Neutrophil (primary cell): ENCODE results near the gene KLHL29.

Source experiments
- H3K27ac ChIP-seq: fragments of 200-600 bp; sonication (generic); 2 replicates; pipeline ENCODE4 v1.5.1; 2016; ENCODE audit warnings: mild to moderate bottlenecking, moderate library complexity
- H3K27me3 ChIP-seq: fragments of 200-600 bp; sonication (generic); 2 replicates; pipeline ENCODE4 v1.6.0; 2016; ENCODE audit warnings: mild to moderate bottlenecking
- H3K36me3 ChIP-seq: fragments of 200-600 bp; sonication (generic); 2 replicates; pipeline ENCODE4 v1.5.1; 2017
- H3K4me1 ChIP-seq, 2 experiments: fragments of 200-600 bp in 1 of 2; sonication (generic) in 1 of 2; 1 replicate in 1 of 2; 2 replicates in 1 of 2; pipeline versions ENCODE4 v1.5.1 to v1.6.1; 2013 to 2016; ENCODE audit warnings: low read depth in 1 of 2, low read length in 1 of 2, mild to moderate bottlenecking in 1 of 2, moderate library complexity in 1 of 2; ENCODE audit not compliant: control insufficient read depth in 1 of 2, insufficient read depth in 1 of 2
- H3K4me3 ChIP-seq, 2 experiments: fragments of 200-600 bp in 1 of 2; sonication (generic) in 1 of 2; 1 replicate in 1 of 2; 2 replicates in 1 of 2; pipeline ENCODE4 v1.5.1; 2013 to 2016; ENCODE audit warnings: low read depth in 1 of 2, low read length in 1 of 2, mild to moderate bottlenecking in 1 of 2, moderate library complexity in 1 of 2
- H3K9me3 ChIP-seq: fragments of 200-600 bp; sonication (generic); 2 replicates; pipeline ENCODE4 v1.5.1; 2016
- TF ChIP-seq, protein P1 (sequence below): fragments of 200-600 bp; sonication (generic); IDR thresholded peaks from 2 replicates; pipeline ENCODE4 v1.5.1; 2016; ENCODE audit warnings: antibody characterized with exemption

KLHL29 gene

DNA sequence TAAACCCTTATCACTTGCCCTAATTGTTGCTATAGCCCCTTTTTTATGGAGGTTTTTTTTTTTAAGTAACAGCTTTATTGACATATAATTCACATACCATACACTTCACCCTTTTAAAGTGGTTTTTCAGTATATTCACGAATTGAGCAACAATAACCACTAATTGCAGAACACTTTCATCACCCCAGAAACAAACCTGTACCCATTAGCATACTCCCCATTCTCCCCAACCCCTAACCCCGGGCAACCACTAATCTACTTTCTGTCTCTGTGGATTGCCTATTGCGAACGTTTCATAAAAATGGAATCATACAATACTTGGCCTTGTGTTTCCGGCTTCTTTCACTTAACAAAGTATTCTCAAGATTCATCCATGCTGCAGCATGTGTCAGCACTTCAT is 328.4 kb downstream of the KLHL29 start:
- peaks cover 6 to 10% of the 10 kb centered on the region in 2 experiments for H3K4me1 ChIP-seq
- no peaks in the 10 kb centered on the region for H3K27me3 ChIP-seq
- no peak overlapping the region for H3K4me3 ChIP-seq
- H3K9me3 ChIP-seq = no peaks in the 10 kb centered on the region
- H3K27ac ChIP-seq = no peak overlapping the region
- TF ChIP-seq, protein P1, sequence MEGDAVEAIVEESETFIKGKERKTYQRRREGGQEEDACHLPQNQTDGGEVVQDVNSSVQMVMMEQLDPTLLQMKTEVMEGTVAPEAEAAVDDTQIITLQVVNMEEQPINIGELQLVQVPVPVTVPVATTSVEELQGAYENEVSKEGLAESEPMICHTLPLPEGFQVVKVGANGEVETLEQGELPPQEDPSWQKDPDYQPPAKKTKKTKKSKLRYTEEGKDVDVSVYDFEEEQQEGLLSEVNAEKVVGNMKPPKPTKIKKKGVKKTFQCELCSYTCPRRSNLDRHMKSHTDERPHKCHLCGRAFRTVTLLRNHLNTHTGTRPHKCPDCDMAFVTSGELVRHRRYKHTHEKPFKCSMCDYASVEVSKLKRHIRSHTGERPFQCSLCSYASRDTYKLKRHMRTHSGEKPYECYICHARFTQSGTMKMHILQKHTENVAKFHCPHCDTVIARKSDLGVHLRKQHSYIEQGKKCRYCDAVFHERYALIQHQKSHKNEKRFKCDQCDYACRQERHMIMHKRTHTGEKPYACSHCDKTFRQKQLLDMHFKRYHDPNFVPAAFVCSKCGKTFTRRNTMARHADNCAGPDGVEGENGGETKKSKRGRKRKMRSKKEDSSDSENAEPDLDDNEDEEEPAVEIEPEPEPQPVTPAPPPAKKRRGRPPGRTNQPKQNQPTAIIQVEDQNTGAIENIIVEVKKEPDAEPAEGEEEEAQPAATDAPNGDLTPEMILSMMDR = no peak
- no peaks in the 10 kb centered on the region for H3K36me3 ChIP-seq

DNA sequence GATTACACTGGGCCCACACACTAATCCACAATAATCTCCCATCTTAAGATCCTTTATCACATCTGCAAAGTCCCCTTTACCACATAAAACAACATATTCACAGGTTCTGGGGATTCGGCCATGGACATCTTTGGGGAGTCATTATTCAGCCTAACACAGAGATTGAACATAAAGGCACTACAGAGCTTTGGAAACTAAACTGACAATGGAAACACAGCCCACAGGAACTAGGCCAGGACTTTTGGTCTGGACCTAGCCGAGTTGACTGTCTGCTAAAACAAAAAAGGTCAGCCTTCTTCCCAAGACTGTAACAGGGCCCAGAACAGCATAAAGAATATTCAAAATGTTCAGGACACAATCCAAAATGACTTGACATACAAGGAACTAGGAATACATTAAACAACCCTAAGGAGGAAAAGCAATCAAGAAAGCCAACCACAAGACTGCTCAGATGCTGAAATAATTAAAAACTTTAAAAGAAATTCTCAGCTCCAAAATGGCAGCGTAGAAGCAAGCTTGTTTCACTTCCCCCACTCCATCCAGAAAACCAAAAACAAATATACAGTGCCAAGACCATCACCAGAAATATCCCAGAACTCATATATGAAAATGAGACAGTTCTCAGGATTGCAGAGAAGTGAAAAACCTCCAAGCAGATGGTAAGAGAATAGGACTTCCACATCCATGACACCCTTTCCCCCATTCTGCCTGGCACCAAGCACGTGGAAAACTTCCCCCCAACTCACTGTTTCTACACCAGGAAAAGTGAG is 334.1 kb downstream of the KLHL29 start:
- Histone ChIP-seq H3K9me3 (no peaks in the 10 kb centered on the region), H3K4me3 (no peak overlapping the region), H3K4me1 (no peaks in the 10 kb centered on the region), H3K27me3 (no peaks in the 10 kb centered on the region), H3K36me3 (no peaks in the 10 kb centered on the region), H3K27ac (no peak overlapping the region)
- TF ChIP-seq, protein P1 = no peak

DNA sequence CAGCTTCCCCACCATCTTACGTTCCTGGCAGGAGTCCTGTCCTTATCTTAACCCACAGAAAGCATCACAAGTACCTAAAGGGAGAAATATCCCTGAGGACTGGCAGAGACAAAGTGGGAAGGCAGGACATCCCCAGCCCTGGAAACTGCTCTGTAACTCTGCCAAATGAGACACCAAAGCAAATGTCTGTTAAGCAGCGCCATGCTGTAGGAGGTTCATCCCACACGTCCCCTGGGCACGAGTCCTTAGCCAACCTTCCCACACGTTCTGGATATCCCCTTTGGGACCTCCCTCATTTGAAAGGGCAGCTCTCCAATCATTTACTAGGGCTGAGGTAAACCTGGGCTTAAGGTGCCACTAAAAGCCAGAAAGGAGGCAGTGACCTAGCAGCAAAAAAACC is 334.7 kb downstream of the KLHL29 start:
- Histone ChIP-seq H3K36me3 (no peaks in the 10 kb centered on the region), H3K27ac (no peak overlapping the region), H3K4me1 (no peaks in the 10 kb centered on the region), H3K4me3 (no peak overlapping the region), H3K27me3 (no peaks in the 10 kb centered on the region), H3K9me3 (no peaks in the 10 kb centered on the region)
- TF ChIP-seq, protein P1 = no peak

DNA sequence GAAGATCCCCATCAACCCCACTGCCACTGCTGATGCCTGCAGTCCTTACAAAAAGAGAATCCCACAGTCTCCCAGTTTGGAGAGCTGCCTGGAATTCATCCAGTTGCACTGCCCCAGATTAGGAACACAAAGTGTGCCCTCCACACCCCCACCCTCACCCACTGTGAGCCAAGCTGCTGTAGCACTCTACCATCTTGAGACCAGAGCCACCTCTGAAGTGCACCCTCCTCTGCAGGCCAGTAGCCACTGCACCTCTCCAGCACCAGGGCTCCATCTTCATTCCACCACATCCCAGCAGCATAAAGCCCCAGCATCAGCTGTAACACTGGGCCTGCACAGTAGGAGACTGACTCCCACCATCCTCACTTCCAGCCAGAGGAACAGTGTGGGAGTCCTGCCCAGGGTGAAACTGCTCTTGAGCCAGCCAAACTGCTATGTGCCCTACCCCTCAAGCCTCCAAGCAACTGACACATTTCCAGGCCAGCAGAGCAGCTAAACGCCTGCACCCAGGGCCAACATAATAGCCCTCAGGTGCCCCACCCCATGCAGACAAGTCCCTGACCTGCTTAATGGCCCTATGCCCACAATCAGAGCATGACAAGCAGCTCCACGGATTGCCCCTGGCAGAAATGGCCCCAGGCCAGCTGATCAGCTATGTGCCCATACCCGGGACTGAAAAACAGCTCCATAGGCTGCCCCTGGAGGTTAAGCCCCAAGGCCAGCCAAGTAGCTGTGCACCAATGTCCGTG is 335.9 kb downstream of the KLHL29 start:
- H3K4me3 ChIP-seq = no peak overlapping the region
- H3K36me3 ChIP-seq = peaks cover under 1% of the 10 kb centered on the region
- TF ChIP-seq, protein P1 = no peak

DNA sequence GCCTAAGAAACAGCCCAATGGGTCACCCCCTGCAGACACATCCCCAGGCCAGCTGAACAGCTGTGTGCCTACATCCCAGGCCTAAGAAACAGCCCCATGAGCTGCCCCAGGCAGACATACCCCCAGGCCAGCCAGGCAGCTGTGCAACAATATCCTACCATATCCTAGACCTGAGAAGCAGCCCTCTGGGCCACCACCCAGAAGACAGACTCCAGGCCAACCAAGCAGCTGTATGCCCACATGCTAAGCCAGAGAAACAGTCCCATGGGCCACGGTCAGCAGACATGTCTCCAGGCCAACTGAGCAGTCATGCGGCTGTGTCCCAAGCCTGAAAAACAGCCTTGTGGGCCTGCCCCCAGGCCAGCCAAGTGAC is 336.5 kb downstream of the KLHL29 start:
- Histone ChIP-seq H3K36me3 (peaks cover 5% of the 10 kb centered on the region), H3K27me3 (no peaks in the 10 kb centered on the region), H3K27ac (no peak overlapping the region), H3K4me3 (no peak overlapping the region), H3K9me3 (no peaks in the 10 kb centered on the region), H3K4me1 (no peaks in the 10 kb centered on the region)
- TF ChIP-seq, protein P1 = no peak

More for the DNA sequence above, 335.9 kb downstream of the KLHL29 start:
- Histone ChIP-seq H3K4me1 (no peaks in the 10 kb centered on the region), H3K9me3 (no peaks in the 10 kb centered on the region), H3K27me3 (no peaks in the 10 kb centered on the region), H3K27ac (no peak overlapping the region)
